ENCODE measurements around the gene VPS35L. TPM values are rescaled to one million over a fixed set of nuclear protein-coding genes. Genes with fewer than 3 reads are reported as not detected.
A peak's percentile ranks its signal among the peaks of the same experiment; 100 is the strongest.

Gene VPS35L
- total and polyA plus RNA-seq, 12 donors = 15.0 to 35.1 (median 30.4) TPM

DNA sequence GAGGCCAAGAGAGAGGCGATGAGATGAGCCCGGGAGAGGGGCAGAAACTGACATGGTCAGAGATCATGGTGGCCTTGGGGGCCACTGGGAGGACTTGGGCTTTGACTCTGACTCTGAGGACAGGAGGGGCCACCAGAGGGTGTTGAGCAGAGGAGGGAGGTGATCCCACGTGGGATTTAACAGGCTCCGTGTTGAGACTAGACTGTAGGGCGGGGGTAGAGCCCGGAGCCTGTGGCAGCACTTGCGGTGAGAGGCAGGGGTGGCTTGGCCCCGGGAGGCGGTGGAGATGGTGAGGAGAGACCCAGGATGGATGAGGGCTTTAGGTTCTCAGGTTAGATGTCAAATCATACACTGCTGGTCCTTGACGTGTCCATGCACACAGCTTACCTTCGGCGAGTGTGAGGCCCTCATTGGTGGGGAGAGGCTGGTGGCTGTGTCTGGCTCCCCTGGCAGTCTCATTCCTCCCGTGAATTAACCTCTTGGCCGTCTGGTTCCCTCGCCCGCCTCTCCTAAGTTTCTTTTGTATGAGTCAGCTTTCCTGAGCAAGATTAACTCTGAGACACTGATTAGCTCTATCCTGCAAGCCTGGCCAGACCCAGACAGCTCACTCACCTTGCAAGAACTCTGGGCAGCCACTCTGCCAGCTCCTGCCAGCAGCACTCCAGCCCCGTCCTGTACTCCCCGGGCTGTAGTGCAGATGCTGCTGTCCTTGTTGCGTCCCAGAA lies 39.7 kb downstream of the VPS35L start:
- peak overlapping the region in 4 of 10 donors; percentile 26 to 51 (median 35) for H3K27ac ChIP-seq
- TF ChIP-seq, protein P1, sequence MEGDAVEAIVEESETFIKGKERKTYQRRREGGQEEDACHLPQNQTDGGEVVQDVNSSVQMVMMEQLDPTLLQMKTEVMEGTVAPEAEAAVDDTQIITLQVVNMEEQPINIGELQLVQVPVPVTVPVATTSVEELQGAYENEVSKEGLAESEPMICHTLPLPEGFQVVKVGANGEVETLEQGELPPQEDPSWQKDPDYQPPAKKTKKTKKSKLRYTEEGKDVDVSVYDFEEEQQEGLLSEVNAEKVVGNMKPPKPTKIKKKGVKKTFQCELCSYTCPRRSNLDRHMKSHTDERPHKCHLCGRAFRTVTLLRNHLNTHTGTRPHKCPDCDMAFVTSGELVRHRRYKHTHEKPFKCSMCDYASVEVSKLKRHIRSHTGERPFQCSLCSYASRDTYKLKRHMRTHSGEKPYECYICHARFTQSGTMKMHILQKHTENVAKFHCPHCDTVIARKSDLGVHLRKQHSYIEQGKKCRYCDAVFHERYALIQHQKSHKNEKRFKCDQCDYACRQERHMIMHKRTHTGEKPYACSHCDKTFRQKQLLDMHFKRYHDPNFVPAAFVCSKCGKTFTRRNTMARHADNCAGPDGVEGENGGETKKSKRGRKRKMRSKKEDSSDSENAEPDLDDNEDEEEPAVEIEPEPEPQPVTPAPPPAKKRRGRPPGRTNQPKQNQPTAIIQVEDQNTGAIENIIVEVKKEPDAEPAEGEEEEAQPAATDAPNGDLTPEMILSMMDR (IDR thresholded peaks at IDR 0.05) = no peak
- DNase-seq (peak; percentile 24 to 50), ATAC-seq (peak; percentile 52 to 97 (median 88))
- peaks cover 0 to 9% (median 0%) of the 10 kb centered on the region in 9 donors for H3K4me1 ChIP-seq
- intact Hi-C loops (cut with DNase I) = no loop called here
- H3K27me3 ChIP-seq = no peaks in the 10 kb centered on the region
- peaks cover 0 to 95% (median 19%) of the 10 kb centered on the region in 9 donors for H3K36me3 ChIP-seq
- no peaks in the 10 kb centered on the region for H3K9me3 ChIP-seq
- WGBS, 2 donors = 50 to 73% methylated on average over 19 of the region's 19 CpGs
- H3K4me3 ChIP-seq = no peak overlapping the region

DNA sequence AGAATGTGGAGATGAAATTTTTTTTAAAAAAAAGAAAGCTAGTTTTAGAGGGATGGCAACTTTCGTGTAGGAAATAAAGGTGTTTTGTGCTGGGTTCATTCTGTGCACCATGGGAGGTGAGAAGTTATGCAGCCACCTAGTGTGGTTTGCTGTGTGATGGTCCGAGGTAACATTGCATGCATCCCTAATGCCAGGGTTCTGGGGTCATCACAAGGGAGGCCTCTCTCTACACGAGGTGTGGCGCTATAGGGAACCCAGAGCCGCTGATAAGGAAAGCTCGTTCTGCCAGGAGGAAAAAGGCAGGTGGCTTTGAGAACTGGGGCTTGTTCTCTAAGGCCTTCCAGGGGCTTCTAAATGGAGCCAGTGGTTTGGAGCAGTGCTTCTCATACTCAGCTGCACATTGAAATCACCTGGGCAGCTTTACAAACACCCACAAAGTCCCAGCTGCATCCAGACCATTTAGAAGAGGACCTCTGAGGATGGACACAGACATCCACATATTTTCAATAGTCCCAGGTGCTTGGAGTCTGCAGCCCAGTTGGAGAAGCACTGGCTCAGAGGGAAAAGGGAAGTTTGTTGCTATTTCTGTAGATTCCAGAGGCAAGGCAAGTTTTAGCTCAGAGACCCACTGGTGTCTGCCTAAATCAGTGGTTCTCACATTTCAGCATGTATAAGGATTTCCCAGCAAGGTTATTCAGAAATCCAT lies 43.5 kb downstream of the VPS35L start:
- Histone ChIP-seq H3K27ac (no peak overlapping the region), H3K4me3 (no peak overlapping the region), H3K27me3 (no peaks in the 10 kb centered on the region), H3K36me3 (peaks cover 0 to 85% (median 6%) of the 10 kb centered on the region in 9 donors), H3K9me3 (no peaks in the 10 kb centered on the region), H3K4me1 (peaks cover 0 to 12% (median 0%) of the 10 kb centered on the region in 9 donors)
- 78% methylated on average over 6 of the region's 6 CpGs for WGBS, 2 donors
- intact Hi-C loops (cut with DNase I) = no loop called here
- TF ChIP-seq, protein P1 (IDR thresholded peaks at IDR 0.05) = no peak
- no peak for DNase-seq
- ATAC-seq = no peak

DNA sequence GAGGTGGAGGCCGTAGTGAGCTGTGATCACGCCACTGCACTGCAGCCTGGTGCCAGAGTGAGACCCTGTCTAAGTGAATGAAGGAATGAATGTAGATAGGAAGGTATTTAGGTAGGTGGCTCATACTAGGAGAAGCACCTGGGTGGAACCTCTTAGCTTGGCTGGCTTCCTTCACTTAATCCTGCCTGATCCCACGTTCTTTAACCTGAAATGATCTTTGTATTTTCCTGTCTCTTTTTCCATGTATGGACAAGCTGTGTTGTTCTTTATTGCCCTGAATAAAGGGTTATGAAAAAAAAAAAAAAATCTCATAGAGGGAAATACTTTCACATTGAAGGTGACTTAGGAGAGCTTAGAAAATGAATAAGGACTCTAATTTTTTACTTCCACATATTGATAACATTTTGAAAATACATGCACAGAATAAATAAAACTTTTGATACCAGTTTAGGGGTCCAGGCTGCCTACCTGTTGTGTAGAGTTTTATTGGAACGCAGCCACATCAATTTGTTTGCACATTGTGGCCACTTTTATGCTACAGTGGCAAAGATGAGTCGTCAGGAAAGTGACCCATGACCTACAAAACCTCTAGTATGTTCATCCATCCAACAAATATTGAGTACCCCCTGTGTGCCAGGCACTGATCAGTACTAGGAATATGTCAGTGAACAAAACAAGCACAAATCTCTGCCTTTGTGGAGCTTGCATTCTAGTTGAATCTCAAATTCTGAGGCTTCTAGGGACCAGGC lies 44.6 kb downstream of the VPS35L start:
- H3K9me3 ChIP-seq = no peaks in the 10 kb centered on the region
- intact Hi-C loops (cut with DNase I) = loop anchor here in 5 of 10 donors (1.0 to 10.0 kb wide), 5 partner anchors 85 to 785 kb away; no protein-coding TSS in a partner anchor
- DNase-seq = no peak
- H3K36me3 ChIP-seq = peaks cover 0 to 78% (median 6%) of the 10 kb centered on the region in 9 donors
- no peak overlapping the region for H3K4me3 ChIP-seq
- peaks cover 0 to 15% (median 0%) of the 10 kb centered on the region in 9 donors for H3K4me1 ChIP-seq
- ATAC-seq = no peak
- H3K27me3 ChIP-seq = no peaks in the 10 kb centered on the region
- 83 to 87% methylated on average over 5 of the region's 5 CpGs for WGBS, 2 donors
- H3K27ac ChIP-seq = no peak overlapping the region
- TF ChIP-seq, protein P1 (IDR thresholded peaks at IDR 0.05) = no peak

Data from heart right ventricle (tissue), 16 donors.